Neural progenitor cell (in vitro differentiated cells): Measurements from ENCODE around the gene CFAP43.

Source experiments
- EZH2 ChIP-seq: fragments of 200-600 bp; sonication (generic); IDR thresholded peaks from 2 replicates; pipeline ENCODE4 v1.6.1; 2017; ENCODE audit warnings: antibody characterized with exemption, mild to moderate bottlenecking, moderate library complexity
- EZH2phosphoT487 ChIP-seq: fragments of 200-600 bp; sonication (generic); IDR thresholded peaks from 2 replicates; pipeline ENCODE4 v1.6.1; 2017; ENCODE audit warnings: antibody characterized with exemption
- TF ChIP-seq, protein P1 (sequence below): fragments of 200-600 bp; sonication (generic); IDR thresholded peaks from 2 replicates; pipeline ENCODE4 v1.5.1; 2017; ENCODE audit warnings: antibody characterized with exemption, mild to moderate bottlenecking

DNA sequence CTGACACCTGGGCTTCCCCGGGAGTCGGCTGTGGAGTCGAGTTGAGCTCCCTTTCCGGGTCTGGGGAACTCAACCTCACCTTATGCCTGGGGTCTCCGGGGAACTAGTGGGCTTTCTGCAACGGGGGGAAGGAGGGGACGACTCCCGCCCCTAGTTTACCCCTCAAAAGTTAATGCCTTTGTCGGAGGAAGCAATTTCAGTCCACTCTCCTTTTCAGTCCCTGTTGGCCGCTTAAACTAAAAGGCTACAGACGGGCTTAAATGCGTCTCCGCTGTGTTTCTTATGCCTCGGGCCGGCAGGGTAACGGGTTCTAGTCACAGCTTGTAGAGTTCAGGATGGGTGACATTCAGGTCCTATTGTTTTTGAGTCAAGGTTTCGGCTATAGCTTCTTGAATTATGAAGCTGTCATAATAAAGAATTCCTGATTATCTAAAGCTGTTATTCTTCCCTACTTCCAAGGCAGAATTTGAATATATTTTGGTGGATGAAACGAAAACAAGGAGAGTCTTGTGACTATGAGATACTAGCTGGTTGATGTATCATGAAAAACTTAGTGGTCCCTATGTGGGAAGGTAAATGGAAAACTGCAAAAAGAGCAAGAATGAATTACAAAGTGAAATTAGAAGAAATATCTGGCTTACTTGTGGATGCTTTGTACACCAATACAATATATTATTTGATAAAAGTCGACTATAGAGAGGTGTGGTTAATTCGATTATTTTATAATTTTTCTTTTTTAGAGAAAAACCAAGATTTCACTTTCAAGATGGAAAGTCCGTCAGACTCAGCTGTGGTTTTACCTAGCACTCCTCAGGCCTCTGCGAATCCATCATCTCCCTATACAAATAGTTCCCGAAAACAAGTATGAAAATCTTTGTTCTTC lies 109.7 kb downstream of the CFAP43 start:
- TF ChIP-seq, protein P1, sequence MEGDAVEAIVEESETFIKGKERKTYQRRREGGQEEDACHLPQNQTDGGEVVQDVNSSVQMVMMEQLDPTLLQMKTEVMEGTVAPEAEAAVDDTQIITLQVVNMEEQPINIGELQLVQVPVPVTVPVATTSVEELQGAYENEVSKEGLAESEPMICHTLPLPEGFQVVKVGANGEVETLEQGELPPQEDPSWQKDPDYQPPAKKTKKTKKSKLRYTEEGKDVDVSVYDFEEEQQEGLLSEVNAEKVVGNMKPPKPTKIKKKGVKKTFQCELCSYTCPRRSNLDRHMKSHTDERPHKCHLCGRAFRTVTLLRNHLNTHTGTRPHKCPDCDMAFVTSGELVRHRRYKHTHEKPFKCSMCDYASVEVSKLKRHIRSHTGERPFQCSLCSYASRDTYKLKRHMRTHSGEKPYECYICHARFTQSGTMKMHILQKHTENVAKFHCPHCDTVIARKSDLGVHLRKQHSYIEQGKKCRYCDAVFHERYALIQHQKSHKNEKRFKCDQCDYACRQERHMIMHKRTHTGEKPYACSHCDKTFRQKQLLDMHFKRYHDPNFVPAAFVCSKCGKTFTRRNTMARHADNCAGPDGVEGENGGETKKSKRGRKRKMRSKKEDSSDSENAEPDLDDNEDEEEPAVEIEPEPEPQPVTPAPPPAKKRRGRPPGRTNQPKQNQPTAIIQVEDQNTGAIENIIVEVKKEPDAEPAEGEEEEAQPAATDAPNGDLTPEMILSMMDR = no peak
- TF ChIP-seq EZH2 (no peak), EZH2phosphoT487 (no peak)
